Smooth muscle cell (in vitro differentiated cells): ENCODE measurements around the gene ATP2C2. TPM values are rescaled to one million over a fixed set of nuclear protein-coding genes. Genes with fewer than 3 reads are reported as not detected.

Experiments
- DNase-seq: peaks from one replicate; lab custom pipeline; 2025; ENCODE audit not compliant: unreplicated experiment; lab: John Stamatoyannopoulos, UW
- H2AFZ ChIP-seq: fragments of 200-600 bp; sonication (generic); 2 replicates; pipeline ENCODE4 v1.6.0; 2016; ENCODE audit warnings: antibody characterized with exemption, low read depth, mild to moderate bottlenecking
- H3F3A ChIP-seq: fragments of 200-600 bp; sonication (generic); 2 replicates; pipeline ENCODE4 v1.6.0; 2017; ENCODE audit warnings: antibody characterized with exemption, low read depth
- H3K27ac ChIP-seq: fragments of 200-600 bp; sonication (generic); 2 replicates; pipeline ENCODE4 v1.5.1; 2016; ENCODE audit warnings: low read depth, mild to moderate bottlenecking
- H3K27me3 ChIP-seq: fragments of 200-600 bp; sonication (generic); 2 replicates; pipeline ENCODE4 v1.6.1; 2016; ENCODE audit warnings: low read depth, mild to moderate bottlenecking
- H3K36me3 ChIP-seq: fragments of 200-600 bp; sonication (generic); 2 replicates; pipeline ENCODE4 v1.5.1; 2016; ENCODE audit warnings: low read depth
- H3K4me1 ChIP-seq: fragments of 200-600 bp; sonication (generic); 2 replicates; pipeline ENCODE4 v1.5.1; 2016; ENCODE audit warnings: low read depth
- H3K4me2 ChIP-seq: fragments of 200-600 bp; sonication (generic); 2 replicates; pipeline ENCODE4 v1.6.0; 2016; ENCODE audit warnings: mild to moderate bottlenecking
- H3K4me3 ChIP-seq: fragments of 200-600 bp; sonication (generic); 2 replicates; pipeline ENCODE4 v1.5.1; 2016; ENCODE audit warnings: mild to moderate bottlenecking
- H3K79me2 ChIP-seq: fragments of 200-600 bp; sonication (generic); 2 replicates; pipeline ENCODE4 v1.6.0; 2016; ENCODE audit warnings: low read depth, mild to moderate bottlenecking
- H3K9ac ChIP-seq: fragments of 200-600 bp; sonication (generic); 2 replicates; pipeline ENCODE4 v1.6.0; 2016; ENCODE audit warnings: low read depth
- H3K9me3 ChIP-seq: fragments of 200-600 bp; sonication (generic); replicated peaks from 2 replicates; pipeline ENCODE4 v1.5.1; 2016; ENCODE audit warnings: low read depth
- H4K20me1 ChIP-seq: fragments of 200-600 bp; sonication (generic); 2 replicates; pipeline ENCODE4 v1.6.0; 2016; ENCODE audit warnings: low read depth
- WGBS: methylation state at CpG from one replicate; pipeline ENCODE4 v1.1.7; 2016; ENCODE audit warnings: low lambda C conversion rate; 5-methylcytosine and 5-hydroxymethylcytosine counted together
- polyA plus RNA-seq: library from polyadenylated mRNA; unstranded; fragments of >200 nt; fragmentation: Nextera tagmentation; extraction: Ambion mirVana; gene quantifications from 2 replicates; pipeline ENCODE4 v1.2.1, GENCODE V29; 2016
- total RNA-seq: library from RNA; depleted of rRNA; stranded (reverse); fragments of >200 nt; gene quantifications from 2 replicates; pipeline ENCODE4 v1.2.3, GENCODE V29; 2014
- TF ChIP-seq, protein P1 (sequence below): fragments of 200-600 bp; sonication (generic); IDR thresholded peaks from 2 replicates; pipeline ENCODE4 v1.5.1; 2017; ENCODE audit warnings: borderline replicate concordance, mild to moderate bottlenecking, antibody characterized with exemption; ENCODE audit not compliant: insufficient read depth, poor library complexity, severe bottlenecking

Gene ATP2C2
- total and polyA plus RNA-seq, 2 experiments from 2014 or later, result 3.1 to 4.1 TPM

DNA sequence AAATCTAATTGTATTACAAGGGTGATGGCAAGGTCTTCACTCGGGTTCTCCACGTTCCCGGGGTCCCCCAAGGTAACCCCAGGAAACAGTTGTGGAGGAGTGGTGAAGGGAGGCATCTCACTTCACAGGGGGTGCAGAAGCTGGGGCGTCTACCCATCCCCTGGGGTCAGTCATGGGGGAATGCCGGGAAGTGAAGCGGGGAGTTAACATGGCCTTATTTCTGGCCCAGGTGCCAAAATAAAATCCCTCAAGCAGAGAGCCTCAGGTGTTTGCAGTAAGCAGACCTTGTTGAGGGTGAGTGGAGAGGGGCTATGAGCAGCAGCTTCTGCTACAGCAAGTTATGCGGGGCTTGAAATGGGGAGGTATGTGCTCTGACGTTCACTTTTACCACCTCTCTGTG lies 9.0 kb upstream of the ATP2C2 start:
- H3K36me3 ChIP-seq, result no peaks in the 10 kb centered on the region
- TF ChIP-seq, protein P1, sequence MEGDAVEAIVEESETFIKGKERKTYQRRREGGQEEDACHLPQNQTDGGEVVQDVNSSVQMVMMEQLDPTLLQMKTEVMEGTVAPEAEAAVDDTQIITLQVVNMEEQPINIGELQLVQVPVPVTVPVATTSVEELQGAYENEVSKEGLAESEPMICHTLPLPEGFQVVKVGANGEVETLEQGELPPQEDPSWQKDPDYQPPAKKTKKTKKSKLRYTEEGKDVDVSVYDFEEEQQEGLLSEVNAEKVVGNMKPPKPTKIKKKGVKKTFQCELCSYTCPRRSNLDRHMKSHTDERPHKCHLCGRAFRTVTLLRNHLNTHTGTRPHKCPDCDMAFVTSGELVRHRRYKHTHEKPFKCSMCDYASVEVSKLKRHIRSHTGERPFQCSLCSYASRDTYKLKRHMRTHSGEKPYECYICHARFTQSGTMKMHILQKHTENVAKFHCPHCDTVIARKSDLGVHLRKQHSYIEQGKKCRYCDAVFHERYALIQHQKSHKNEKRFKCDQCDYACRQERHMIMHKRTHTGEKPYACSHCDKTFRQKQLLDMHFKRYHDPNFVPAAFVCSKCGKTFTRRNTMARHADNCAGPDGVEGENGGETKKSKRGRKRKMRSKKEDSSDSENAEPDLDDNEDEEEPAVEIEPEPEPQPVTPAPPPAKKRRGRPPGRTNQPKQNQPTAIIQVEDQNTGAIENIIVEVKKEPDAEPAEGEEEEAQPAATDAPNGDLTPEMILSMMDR, result no peak

DNA sequence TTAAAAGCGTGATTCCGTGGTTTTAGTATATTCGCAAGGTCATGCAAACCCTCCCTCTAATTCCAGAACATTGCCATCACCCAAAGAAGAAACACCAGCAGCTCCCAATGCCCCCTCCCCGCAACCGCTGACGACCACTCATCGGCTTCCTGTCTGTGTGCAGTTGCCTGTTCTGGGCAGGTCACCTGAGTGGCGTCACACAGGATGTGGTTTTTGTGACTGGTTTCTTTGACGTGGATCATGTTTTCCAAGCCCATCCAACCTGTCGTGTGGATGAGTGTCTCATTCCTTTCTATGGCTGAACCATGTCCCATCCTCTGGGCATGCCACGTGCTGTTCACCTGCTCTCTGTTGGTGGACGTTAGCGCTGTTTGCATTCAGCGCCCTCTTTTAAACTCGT lies 8.2 kb upstream of the ATP2C2 start:
- TF ChIP-seq, protein P1, result no peak
- Histone ChIP-seq H3K9me3 (no peaks in the 10 kb centered on the region), H3K36me3 (no peaks in the 10 kb centered on the region), H3K79me2 (no peaks in the 10 kb centered on the region), H3K4me2 (no peak overlapping the region), H3F3A (no peaks in the 10 kb centered on the region), H4K20me1 (no peaks in the 10 kb centered on the region), H3K27me3 (no peaks in the 10 kb centered on the region), H2AFZ (no peak overlapping the region), H3K9ac (no peak overlapping the region), H3K4me3 (no peak overlapping the region), H3K27ac (no peak overlapping the region), H3K4me1 (peaks cover 6% of the 10 kb centered on the region)
- 74% methylated on average over 15 of the region's 15 CpGs for WGBS
- DNase-seq, result no peak

More for the DNA sequence above, 9.0 kb upstream of the ATP2C2 start:
- H3K4me1 ChIP-seq, result peaks cover 6% of the 10 kb centered on the region
- H3K79me2 ChIP-seq, result no peaks in the 10 kb centered on the region
- H3K4me3 ChIP-seq, result no peak overlapping the region
- WGBS, result 79% methylated on average over 8 of the region's 8 CpGs
- H3K9ac ChIP-seq, result no peak overlapping the region
- DNase-seq, result no peak
- no peak overlapping the region for H2AFZ ChIP-seq
- no peak overlapping the region for H3K27ac ChIP-seq
- no peaks in the 10 kb centered on the region for H3K9me3 ChIP-seq
- H4K20me1 ChIP-seq, result no peaks in the 10 kb centered on the region
- H3F3A ChIP-seq, result no peaks in the 10 kb centered on the region
- no peak overlapping the region for H3K4me2 ChIP-seq
- H3K27me3 ChIP-seq, result no peaks in the 10 kb centered on the region

DNA sequence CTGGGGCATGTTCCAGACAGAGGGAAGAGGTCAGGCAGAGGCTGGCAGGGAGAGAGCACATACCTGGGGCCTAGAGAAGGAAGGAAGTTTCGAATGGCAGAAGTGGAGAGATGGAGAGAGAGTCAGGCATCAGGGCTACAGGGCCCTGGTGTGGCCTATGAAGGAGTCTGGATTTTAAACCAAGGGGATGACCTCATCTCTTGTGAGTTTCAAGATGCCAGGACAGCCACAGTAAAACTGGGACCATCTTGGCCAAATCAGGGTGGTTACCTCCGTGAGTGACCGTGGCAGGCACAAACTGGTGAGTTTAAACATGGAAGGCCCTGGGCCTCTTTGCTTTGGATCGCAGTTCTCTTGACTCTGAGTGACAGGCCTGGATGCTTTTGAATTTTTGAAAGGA lies 7.6 kb upstream of the ATP2C2 start:
- Histone ChIP-seq H4K20me1 (no peaks in the 10 kb centered on the region), H3K4me3 (no peak overlapping the region), H3K9me3 (no peaks in the 10 kb centered on the region), H3K4me2 (no peak overlapping the region), H3K79me2 (no peaks in the 10 kb centered on the region), H2AFZ (no peak overlapping the region), H3K27me3 (peaks cover under 1% of the 10 kb centered on the region), H3F3A (no peaks in the 10 kb centered on the region), H3K9ac (no peak overlapping the region), H3K4me1 (peaks cover 6% of the 10 kb centered on the region), H3K36me3 (no peaks in the 10 kb centered on the region), H3K27ac (no peak overlapping the region)
- 88% methylated on average over 4 of the region's 4 CpGs for WGBS
- TF ChIP-seq, protein P1, result no peak
- DNase-seq, result no peak

DNA sequence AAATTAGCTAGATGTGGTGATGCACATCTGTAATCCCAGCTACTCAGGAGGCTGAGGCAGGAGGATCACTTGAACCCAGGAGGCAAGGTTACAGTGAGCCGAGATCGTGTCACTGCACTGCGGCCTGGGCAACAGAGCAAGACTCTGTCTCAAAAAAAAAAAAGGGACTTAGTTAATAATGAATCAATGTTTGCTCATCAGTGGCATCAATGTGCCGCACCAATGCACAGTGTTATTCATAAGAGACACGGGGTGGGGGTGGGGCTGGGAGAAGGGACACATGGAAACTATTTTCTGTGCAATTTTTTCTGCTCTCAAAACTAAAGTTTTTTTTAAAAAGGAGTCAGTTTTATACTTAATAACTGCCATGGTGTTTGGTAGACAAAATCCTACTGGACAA lies 6.8 kb upstream of the ATP2C2 start:
- H4K20me1 ChIP-seq, result no peaks in the 10 kb centered on the region
- WGBS, result 93% methylated on average over 5 of the region's 5 CpGs
- H3K4me2 ChIP-seq, result no peak overlapping the region
- TF ChIP-seq, protein P1, result no peak
- no peak overlapping the region for H3K4me3 ChIP-seq
- H3F3A ChIP-seq, result no peaks in the 10 kb centered on the region
- no peak overlapping the region for H3K9ac ChIP-seq
- no peaks in the 10 kb centered on the region for H3K36me3 ChIP-seq
- no peaks in the 10 kb centered on the region for H3K9me3 ChIP-seq
- no peak overlapping the region for H2AFZ ChIP-seq
- no peak for DNase-seq
- no peaks in the 10 kb centered on the region for H3K79me2 ChIP-seq
- peaks cover 8% of the 10 kb centered on the region for H3K27me3 ChIP-seq
- H3K27ac ChIP-seq, result no peak overlapping the region
- H3K4me1 ChIP-seq, result peaks cover 6% of the 10 kb centered on the region
